Gastrocnemius medialis (tissue), 4 donors: ENCODE data around the gene MED17. TPM values are rescaled to one million over a fixed set of nuclear protein-coding genes. Genes with fewer than 3 reads are reported as not detected.

Source experiments
- ATAC-seq, 2 donors: fragments of 150-250 bp; one replicate each; pipeline ENCODE4 v1.9.1; 2016
- DNase-seq, 2 donors: peaks; one replicate each; pipeline ENCODE4 v3.0.0-alpha.2; 2019
- H3K27ac ChIP-seq, 4 donors: fragments of 200-600 bp; sonication (generic); 1 replicate in 1 of 4; 2 replicates in 3 of 4; pipeline ENCODE4 v1.5.1; 2016 to 2018; ENCODE audit warnings: mild to moderate bottlenecking in 2 of 4, moderate library complexity in 1 of 4
- H3K27me3 ChIP-seq, 3 donors: fragments of 200-600 bp; sonication (generic) in 2 of 3; 1 replicate in 1 of 3; 2 replicates in 2 of 3; pipeline versions ENCODE4 v1.5.1 to v1.6.0; 2016 to 2019; ENCODE audit warnings: mild to moderate bottlenecking in 1 of 3, moderate library complexity in 1 of 3
- H3K36me3 ChIP-seq, 2 donors: fragments of 200-600 bp; sonication (generic) in 1 of 2; one replicate each; pipeline ENCODE4 v1.5.1; 2017 to 2018
- H3K4me1 ChIP-seq, 2 donors: fragments of 200-600 bp; sonication (generic) in 1 of 2; one replicate each; pipeline ENCODE4 v1.5.1; 2016 to 2017; ENCODE audit warnings: mild to moderate bottlenecking in 2 of 2
- H3K4me3 ChIP-seq, 4 donors: fragments of 200-600 bp; sonication (generic) in 3 of 4; 1 replicate in 1 of 4; 2 replicates in 3 of 4; pipeline ENCODE4 v1.5.1; 2016 to 2019; ENCODE audit warnings: mild to moderate bottlenecking in 2 of 4
- H3K9me3 ChIP-seq, 3 donors: fragments of 200-600 bp; sonication (generic) in 2 of 3; 1 replicate in 1 of 3; 2 replicates in 2 of 3; pipeline ENCODE4 v1.5.1; 2016 to 2019
- CTCF ChIP-seq, 5 experiments: fragments of 450-650 bp in 3 of 5; fragments of 200-600 bp in 2 of 5; sonication (generic) in 2 of 5; IDR thresholded peaks in 4 of 5; conservative IDR thresholded peaks in 1 of 5; 1 replicate in 4 of 5; 2 replicates in 1 of 5; pipeline ENCODE4 v1.5.1; 2016 to 2019; ENCODE audit warnings: antibody characterized with exemption in 5 of 5, mild to moderate bottlenecking in 3 of 5, moderate library complexity in 3 of 5
- POLR2A ChIP-seq, 2 donors: fragments of 450-650 bp; IDR thresholded peaks; one replicate each; pipeline ENCODE4 v1.6.1; 2017; ENCODE audit warnings: antibody characterized with exemption in 2 of 2, mild to moderate bottlenecking in 2 of 2, moderate library complexity in 2 of 2
- in situ Hi-C, 4 donors: fragments of 200-750 bp; cut with MboI; loops; one replicate each; pipeline versions ENCODE4 v1.15.0 to v1.8.0; 2017; ENCODE audit warnings: low sequenced_read_pairs in 4 of 4
- intact Hi-C: fragments of 100-400 bp; cut with DNase I; formaldehyde crosslinking; loops from one replicate; pipeline ENCODE4 v1.15.1; 2023; ENCODE audit warnings: low total_unique reads
- total RNA-seq, 4 donors: library from RNA; depleted of rRNA; stranded (reverse); fragments of >200 nt; gene quantifications; one replicate each; pipeline versions ENCODE4 v1.1.0 to v1.2.3, GENCODE V29; 2016

MED17 gene
- total RNA-seq, 4 donors from 2014 or later: 12.3 to 14.0 (median 13.4) TPM

GRCh38 chr11:93857413-93858120, 73.5 kb downstream of the MED17 start:
- Histone ChIP-seq H3K9me3 (no peaks in the 10 kb centered on the region), H3K4me1 (no peaks in the 10 kb centered on the region), H3K27ac (no peak overlapping the region), H3K4me3 (no peak overlapping the region), H3K36me3 (no peaks in the 10 kb centered on the region), H3K27me3 (no peaks in the 10 kb centered on the region)
- in situ Hi-C loops: no loop called here
- DNase-seq (no peak), ATAC-seq (no peak)
- TF ChIP-seq CTCF (IDR thresholded peaks at IDR 0.05 in 4 of 5, conservative IDR thresholded peaks at IDR 0.05 in 1 of 5) (no peak), POLR2A (IDR thresholded peaks at IDR 0.05) (no peak)
- intact Hi-C loops: no loop called here

GRCh38 chr11:93858121-93858775, 74.2 kb downstream of the MED17 start:
- no peak for ATAC-seq
- Histone ChIP-seq H3K27me3 (no peaks in the 10 kb centered on the region), H3K27ac (no peak overlapping the region), H3K36me3 (no peaks in the 10 kb centered on the region), H3K9me3 (no peaks in the 10 kb centered on the region), H3K4me3 (no peak overlapping the region), H3K4me1 (no peaks in the 10 kb centered on the region)
- intact Hi-C loops: no loop called here
- no peak for DNase-seq
- TF ChIP-seq CTCF (IDR thresholded peaks at IDR 0.05 in 4 of 5, conservative IDR thresholded peaks at IDR 0.05 in 1 of 5): no peak
- TF ChIP-seq POLR2A (IDR thresholded peaks at IDR 0.05): no peak
- in situ Hi-C loops: no loop called here

- intact Hi-C loops (no loop called here), in situ Hi-C loops (no loop called here)
- ATAC-seq (no peak), DNase-seq (no peak)
- TF ChIP-seq CTCF (IDR thresholded peaks at IDR 0.05 in 4 of 5, conservative IDR thresholded peaks at IDR 0.05 in 1 of 5): no peak
- no peak for TF ChIP-seq POLR2A (IDR thresholded peaks at IDR 0.05)
- H3K27me3 ChIP-seq: no peaks in the 10 kb centered on the region
- H3K4me3 ChIP-seq: no peak overlapping the region
- no peak overlapping the region for H3K27ac ChIP-seq
- no peaks in the 10 kb centered on the region for H3K9me3 ChIP-seq
- no peaks in the 10 kb centered on the region for H3K4me1 ChIP-seq
- H3K36me3 ChIP-seq: no peaks in the 10 kb centered on the region
Observed at GRCh38 chr11:93861808-93862207, 77.7 kb downstream of the MED17 start.

Other genes with a start within 250 kb of the MED17 start
- gene SMCO4, start 240.9 kb upstream of the MED17 start, total RNA-seq: 10 to 100 TPM in 2 of 4 donors, 1 to 10 TPM in 2; 3.1 to 18.1 (median 10.2) TPM
- 10 to 100 TPM in 1 of 4 donors, 1 to 10 TPM in 3; 6.7 to 15.3 (median 8.9) TPM for gene CEP295, start 122.6 kb upstream of the MED17 start, total RNA-seq
- 10 to 100 TPM; 42.6 to 85.5 (median 55.0) TPM for gene TAF1D, start 42.8 kb upstream of the MED17 start, total RNA-seq
- gene C11orf54, start 42.6 kb upstream of the MED17 start, total RNA-seq: 10 to 100 TPM; 33.3 to 71.0 (median 42.0) TPM
- not detected for gene VSTM5, start 66.3 kb downstream of the MED17 start, total RNA-seq
- gene HEPHL1, start 237.1 kb downstream of the MED17 start, total RNA-seq: not detected